Measurements from ENCODE around the gene UBE4A. TPM values are rescaled to one million over a fixed set of nuclear protein-coding genes. Genes with fewer than 3 reads are reported as not detected.

The UBE4A gene
- total and polyA plus RNA-seq, 9 of the 15 experiments (the other 6 are each of a cell fraction or from before 2014, with no cell fraction given) = 13.5 to 45.2 (median 26.8) TPM

DNA sequence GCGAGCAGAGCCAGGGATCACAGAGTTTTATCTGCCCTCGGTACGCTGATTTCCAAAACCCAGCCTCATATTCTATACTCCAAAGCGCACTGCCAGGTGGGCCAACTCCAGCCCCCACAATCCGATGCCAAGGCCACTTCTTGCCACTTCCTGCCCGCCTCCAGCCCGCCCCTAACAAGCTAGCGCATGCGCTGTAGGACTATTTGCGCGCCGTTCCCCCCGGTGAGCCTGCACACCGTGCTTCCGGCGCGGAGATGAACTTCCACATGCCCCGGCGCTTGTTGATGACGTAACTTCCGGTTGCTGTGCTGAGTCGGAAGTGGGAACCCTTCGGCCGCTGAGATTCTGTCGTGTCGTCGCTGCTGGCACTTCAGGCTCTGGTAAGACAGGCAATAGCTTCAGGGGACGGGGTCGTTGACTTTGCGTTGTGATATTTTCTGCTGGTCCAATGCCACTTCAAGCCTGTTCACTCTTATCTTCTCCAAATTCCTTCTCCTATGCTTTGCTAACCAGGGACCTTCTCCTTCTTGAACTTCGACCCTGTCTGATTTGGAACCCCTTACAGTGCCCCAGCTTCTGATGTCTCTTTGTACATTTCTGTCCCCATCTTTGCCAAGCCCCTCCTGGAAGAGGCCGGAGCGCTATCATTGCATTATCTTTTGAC lies at the start of gene UBE4A (continued):
- TF ChIP-seq, protein P1, sequence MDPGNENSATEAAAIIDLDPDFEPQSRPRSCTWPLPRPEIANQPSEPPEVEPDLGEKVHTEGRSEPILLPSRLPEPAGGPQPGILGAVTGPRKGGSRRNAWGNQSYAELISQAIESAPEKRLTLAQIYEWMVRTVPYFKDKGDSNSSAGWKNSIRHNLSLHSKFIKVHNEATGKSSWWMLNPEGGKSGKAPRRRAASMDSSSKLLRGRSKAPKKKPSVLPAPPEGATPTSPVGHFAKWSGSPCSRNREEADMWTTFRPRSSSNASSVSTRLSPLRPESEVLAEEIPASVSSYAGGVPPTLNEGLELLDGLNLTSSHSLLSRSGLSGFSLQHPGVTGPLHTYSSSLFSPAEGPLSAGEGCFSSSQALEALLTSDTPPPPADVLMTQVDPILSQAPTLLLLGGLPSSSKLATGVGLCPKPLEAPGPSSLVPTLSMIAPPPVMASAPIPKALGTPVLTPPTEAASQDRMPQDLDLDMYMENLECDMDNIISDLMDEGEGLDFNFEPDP (CRISPR knock-in tag; IDR thresholded peaks at IDR 0.05) = no peak
- TF ChIP-seq HDAC8 (tag; IDR thresholded peaks at IDR 0.05) (0 out of 2 replicates have a peak, but pooled peaks have one; percentile 45), DDX20 (tag; IDR thresholded peaks at IDR 0.05; ENCODE audit: low read depth) (no peak), ZNF224 (CRISPR knock-in tag; IDR thresholded peaks at IDR 0.05) (no peak), ZNF445 (CRISPR knock-in tag; IDR thresholded peaks at IDR 0.05; ENCODE audit: low read depth) (no peak), PKNOX1 (IDR thresholded peaks at IDR 0.05) (peak; percentile 56; the same call in 1 of the 2 replicates), JUND (IDR thresholded peaks at IDR 0.05; ENCODE audit: borderline replicate concordance, low read depth, low read length) (peak; percentile 88), JUND (tag; IDR thresholded peaks at IDR 0.05; ENCODE audit: borderline replicate concordance, low read depth, low read length) (peak; percentile 73; the same call in 2 of the 3 replicates), PHF20 (IDR thresholded peaks at IDR 0.05; ENCODE audit: partially characterized antibody) (peak; percentile 100), NEUROD1 (IDR thresholded peaks at IDR 0.05; ENCODE audit: borderline replicate concordance, low read depth, low read length, partially characterized antibody) (no peak), TEAD1 (CRISPR knock-in tag; IDR thresholded peaks at IDR 0.05) (0 out of 4 replicates have a peak, but pooled peaks of 1 of the 2 experiments have one; percentile 63), TBP (optimal IDR thresholded peaks at IDR 0.05; ENCODE audit: low read depth, low read length) (peak; percentile 66), ZNF764 (CRISPR knock-in tag; IDR thresholded peaks at IDR 0.05; ENCODE audit: low read depth) (no peak)
- TF ChIP-seq, protein P2, sequence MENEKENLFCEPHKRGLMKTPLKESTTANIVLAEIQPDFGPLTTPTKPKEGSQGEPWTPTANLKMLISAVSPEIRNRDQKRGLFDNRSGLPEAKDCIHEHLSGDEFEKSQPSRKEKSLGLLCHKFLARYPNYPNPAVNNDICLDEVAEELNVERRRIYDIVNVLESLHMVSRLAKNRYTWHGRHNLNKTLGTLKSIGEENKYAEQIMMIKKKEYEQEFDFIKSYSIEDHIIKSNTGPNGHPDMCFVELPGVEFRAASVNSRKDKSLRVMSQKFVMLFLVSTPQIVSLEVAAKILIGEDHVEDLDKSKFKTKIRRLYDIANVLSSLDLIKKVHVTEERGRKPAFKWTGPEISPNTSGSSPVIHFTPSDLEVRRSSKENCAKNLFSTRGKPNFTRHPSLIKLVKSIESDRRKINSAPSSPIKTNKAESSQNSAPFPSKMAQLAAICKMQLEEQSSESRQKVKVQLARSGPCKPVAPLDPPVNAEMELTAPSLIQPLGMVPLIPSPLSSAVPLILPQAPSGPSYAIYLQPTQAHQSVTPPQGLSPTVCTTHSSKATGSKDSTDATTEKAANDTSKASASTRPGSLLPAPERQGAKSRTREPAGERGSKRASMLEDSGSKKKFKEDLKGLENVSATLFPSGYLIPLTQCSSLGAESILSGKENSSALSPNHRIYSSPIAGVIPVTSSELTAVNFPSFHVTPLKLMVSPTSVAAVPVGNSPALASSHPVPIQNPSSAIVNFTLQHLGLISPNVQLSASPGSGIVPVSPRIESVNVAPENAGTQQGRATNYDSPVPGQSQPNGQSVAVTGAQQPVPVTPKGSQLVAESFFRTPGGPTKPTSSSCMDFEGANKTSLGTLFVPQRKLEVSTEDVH (IDR thresholded peaks at IDR 0.05; ENCODE audit: low read depth, partially characterized antibody) = peak; percentile 96
- TF ChIP-seq, protein P3, sequence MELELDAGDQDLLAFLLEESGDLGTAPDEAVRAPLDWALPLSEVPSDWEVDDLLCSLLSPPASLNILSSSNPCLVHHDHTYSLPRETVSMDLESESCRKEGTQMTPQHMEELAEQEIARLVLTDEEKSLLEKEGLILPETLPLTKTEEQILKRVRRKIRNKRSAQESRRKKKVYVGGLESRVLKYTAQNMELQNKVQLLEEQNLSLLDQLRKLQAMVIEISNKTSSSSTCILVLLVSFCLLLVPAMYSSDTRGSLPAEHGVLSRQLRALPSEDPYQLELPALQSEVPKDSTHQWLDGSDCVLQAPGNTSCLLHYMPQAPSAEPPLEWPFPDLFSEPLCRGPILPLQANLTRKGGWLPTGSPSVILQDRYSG (tag; conservative IDR thresholded peaks at IDR 0.05; ENCODE audit: low read depth) = no peak
- TF ChIP-seq, protein P4, sequence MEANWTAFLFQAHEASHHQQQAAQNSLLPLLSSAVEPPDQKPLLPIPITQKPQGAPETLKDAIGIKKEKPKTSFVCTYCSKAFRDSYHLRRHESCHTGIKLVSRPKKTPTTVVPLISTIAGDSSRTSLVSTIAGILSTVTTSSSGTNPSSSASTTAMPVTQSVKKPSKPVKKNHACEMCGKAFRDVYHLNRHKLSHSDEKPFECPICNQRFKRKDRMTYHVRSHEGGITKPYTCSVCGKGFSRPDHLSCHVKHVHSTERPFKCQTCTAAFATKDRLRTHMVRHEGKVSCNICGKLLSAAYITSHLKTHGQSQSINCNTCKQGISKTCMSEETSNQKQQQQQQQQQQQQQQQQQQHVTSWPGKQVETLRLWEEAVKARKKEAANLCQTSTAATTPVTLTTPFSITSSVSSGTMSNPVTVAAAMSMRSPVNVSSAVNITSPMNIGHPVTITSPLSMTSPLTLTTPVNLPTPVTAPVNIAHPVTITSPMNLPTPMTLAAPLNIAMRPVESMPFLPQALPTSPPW (CRISPR knock-in tag; IDR thresholded peaks at IDR 0.05) = peak; percentile 34; the same call in 1 of the 2 replicates
- TF ChIP-seq, protein P5, sequence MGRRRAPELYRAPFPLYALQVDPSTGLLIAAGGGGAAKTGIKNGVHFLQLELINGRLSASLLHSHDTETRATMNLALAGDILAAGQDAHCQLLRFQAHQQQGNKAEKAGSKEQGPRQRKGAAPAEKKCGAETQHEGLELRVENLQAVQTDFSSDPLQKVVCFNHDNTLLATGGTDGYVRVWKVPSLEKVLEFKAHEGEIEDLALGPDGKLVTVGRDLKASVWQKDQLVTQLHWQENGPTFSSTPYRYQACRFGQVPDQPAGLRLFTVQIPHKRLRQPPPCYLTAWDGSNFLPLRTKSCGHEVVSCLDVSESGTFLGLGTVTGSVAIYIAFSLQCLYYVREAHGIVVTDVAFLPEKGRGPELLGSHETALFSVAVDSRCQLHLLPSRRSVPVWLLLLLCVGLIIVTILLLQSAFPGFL (CRISPR knock-in tag; IDR thresholded peaks at IDR 0.05) = no peak

Measured in K562 (cell line).